Spinal cord (tissue), 10 donors: ENCODE measurements around the gene KLHL18. TPM values are rescaled to one million over a fixed set of nuclear protein-coding genes. Genes with fewer than 3 reads are reported as not detected.
"Not testable (repeated sequence)": the region's sequence is repeated elsewhere in the genome, so short reads cannot be mapped to it uniquely, and the experiment has no call there.

ENCODE experiments used
- DNase-seq, 6 donors: peaks; one replicate each; pipeline versions ENCODE4 v3.0.0 to v3.0.0-alpha.2; 2013 to 2015; ENCODE audit warnings: low spot score in 6 of 6, low read depth in 4 of 6
- H3K27ac ChIP-seq: one replicate; pipeline ENCODE4 v1.5.1; 2013; ENCODE audit warnings: low read depth, low read length, control low read depth
- H3K27me3 ChIP-seq: one replicate; pipeline ENCODE4 v1.6.1; 2013; ENCODE audit warnings: low read length; ENCODE audit not compliant: control insufficient read depth, insufficient read depth
- H3K36me3 ChIP-seq: one replicate; pipeline ENCODE4 v1.6.1; 2013; ENCODE audit warnings: low read length; ENCODE audit not compliant: control insufficient read depth, insufficient read depth
- H3K4me1 ChIP-seq: one replicate; pipeline ENCODE4 v1.6.1; 2013; ENCODE audit warnings: low read length; ENCODE audit not compliant: control insufficient read depth, insufficient read depth
- H3K4me3 ChIP-seq: one replicate; pipeline ENCODE4 v1.5.1; 2013; ENCODE audit warnings: low read depth, low read length, control low read depth
- H3K9me3 ChIP-seq: one replicate; pipeline ENCODE4 v1.6.1; 2013; ENCODE audit warnings: low read length; ENCODE audit not compliant: control insufficient read depth, insufficient read depth
- WGBS: methylation state at CpG from one replicate; pipeline ENCODE4 v1.1.5; 2013; ENCODE audit warnings: missing lambda C conversion rate; ENCODE audit not compliant: insufficient coverage; 5-methylcytosine and 5-hydroxymethylcytosine counted together
- polyA plus RNA-seq, 2 donors: library from polyadenylated mRNA; unstranded; fragments of 120-200 nt; gene quantifications; one replicate each; pipeline ENCODE4 v1.2.1, GENCODE V29; 2013; ENCODE audit not compliant: insufficient read length in 2 of 2
- total RNA-seq, 2 donors: library from RNA; depleted of rRNA in 1 of 2; stranded (reverse); fragments of 120-200 nt in 1 of 2; fragments of >200 nt in 1 of 2; gene quantifications; one replicate each; pipeline versions ENCODE4 v1.2.3 to v1.2.4, GENCODE V29; 2013 to 2014
- donor health status: healthy.

The KLHL18 gene
- total and polyA plus RNA-seq, 4 donors = 17.5 to 29.0 (median 24.9) TPM

GRCh38 chr3:47347217-47347801 is 64.6 kb downstream of the KLHL18 start:
- no peaks in the 10 kb centered on the region for H3K27me3 ChIP-seq
- no peaks in the 10 kb centered on the region for H3K4me1 ChIP-seq
- no peaks in the 10 kb centered on the region for H3K9me3 ChIP-seq
- peaks cover 32% of the 10 kb centered on the region for H3K36me3 ChIP-seq
- H3K4me3 ChIP-seq = no peak overlapping the region
- 82% methylated on average over 3 of the region's 4 CpGs for WGBS
- no peak overlapping the region for H3K27ac ChIP-seq
- no peak for DNase-seq

- Histone ChIP-seq H3K27me3 (no peaks in the 10 kb centered on the region), H3K9me3 (no peaks in the 10 kb centered on the region), H3K36me3 (peaks cover 24% of the 10 kb centered on the region), H3K4me3 (no peak overlapping the region), H3K4me1 (no peaks in the 10 kb centered on the region), H3K27ac (no peak overlapping the region)
- 97% methylated on average over 3 of the region's 5 CpGs for WGBS
- DNase-seq = no peak
These were observed 65.8 kb downstream of the KLHL18 start for GRCh38 chr3:47348411-47349154.

- Histone ChIP-seq H3K27ac (no peak overlapping the region), H3K4me3 (no peak overlapping the region), H3K27me3 (no peaks in the 10 kb centered on the region), H3K4me1 (no peaks in the 10 kb centered on the region), H3K9me3 (no peaks in the 10 kb centered on the region), H3K36me3 (no peaks in the 10 kb centered on the region)
- WGBS = 100% methylated on average over 1 of the region's 3 CpGs
- no peak for DNase-seq
These were observed 72.3 kb downstream of the KLHL18 start for GRCh38 chr3:47355010-47355409.

- DNase-seq = no peak
- Histone ChIP-seq H3K4me1 (no peaks in the 10 kb centered on the region), H3K27ac (no peak overlapping the region), H3K9me3 (no peaks in the 10 kb centered on the region), H3K4me3 (no peak overlapping the region), H3K36me3 (no peaks in the 10 kb centered on the region), H3K27me3 (no peaks in the 10 kb centered on the region)
- WGBS = 92% methylated on average over 31 of the region's 31 CpGs
These were observed 73.5 kb downstream of the KLHL18 start for GRCh38 chr3:47356201-47356600.

- no peak overlapping the region for H3K27ac ChIP-seq
- no peak for DNase-seq
- no peaks in the 10 kb centered on the region for H3K36me3 ChIP-seq
- H3K9me3 ChIP-seq = no peaks in the 10 kb centered on the region
- H3K27me3 ChIP-seq = no peaks in the 10 kb centered on the region
- H3K4me3 ChIP-seq = no peak overlapping the region
- H3K4me1 ChIP-seq = no peaks in the 10 kb centered on the region
- WGBS = 44% methylated on average over 1 of the region's 1 CpG
These were observed 76.6 kb downstream of the KLHL18 start for GRCh38 chr3:47359323-47359722.

- not testable (repeated sequence) for H3K27me3 ChIP-seq, H3K27ac ChIP-seq, H3K9me3 ChIP-seq, H3K4me1 ChIP-seq, H3K36me3 ChIP-seq, H3K4me3 ChIP-seq, DNase-seq
- WGBS = 89% methylated on average over 3 of the region's 4 CpGs
These were observed 77.4 kb downstream of the KLHL18 start for GRCh38 chr3:47360110-47360517.

GRCh38 chr3:47362701-47363100 is 80.0 kb downstream of the KLHL18 start:
- DNase-seq = no peak
- Histone ChIP-seq H3K9me3 (no peaks in the 10 kb centered on the region), H3K4me1 (no peaks in the 10 kb centered on the region), H3K4me3 (no peak overlapping the region), H3K27ac (no peak overlapping the region), H3K27me3 (no peaks in the 10 kb centered on the region), H3K36me3 (no peaks in the 10 kb centered on the region)
- WGBS = 73% methylated on average over 3 of the region's 5 CpGs

GRCh38 chr3:47365213-47366153 is 82.7 kb downstream of the KLHL18 start:
- Histone ChIP-seq H3K27ac (no peak overlapping the region), H3K36me3 (no peaks in the 10 kb centered on the region), H3K4me1 (no peaks in the 10 kb centered on the region), H3K4me3 (no peak overlapping the region), H3K27me3 (no peaks in the 10 kb centered on the region), H3K9me3 (no peaks in the 10 kb centered on the region)
- DNase-seq = peak in 2 of 6 donors; percentile 60 to 84
- WGBS = 49% methylated on average over 4 of the region's 11 CpGs

GRCh38 chr3:47366833-47367232 is 84.1 kb downstream of the KLHL18 start:
- H3K27me3 ChIP-seq = peaks cover 2% of the 10 kb centered on the region
- H3K9me3 ChIP-seq = no peaks in the 10 kb centered on the region
- H3K36me3 ChIP-seq = no peaks in the 10 kb centered on the region
- no peak for DNase-seq
- WGBS = 100% methylated on average over 1 of the region's 2 CpGs
- no peak overlapping the region for H3K27ac ChIP-seq
- H3K4me1 ChIP-seq = no peaks in the 10 kb centered on the region
- H3K4me3 ChIP-seq = no peak overlapping the region
